A673 (cell line): ENCODE measurements around the gene B3GALT6.

Source experiments
- CTCF ChIP-seq: fragments of 300-800, 200-600 bp; sonication (generic); conservative IDR thresholded peaks from 2 replicates; pipeline ENCODE4 v1.5.1; 2017; ENCODE audit warnings: low read depth, mild to moderate bottlenecking, antibody characterized with exemption, low read length, moderate library complexity, mixed read lengths
- EZH2 ChIP-seq: fragments of 200-600 bp; sonication (generic); IDR thresholded peaks from 2 replicates; pipeline ENCODE4 v1.6.1; 2017; ENCODE audit warnings: borderline replicate concordance, low read depth, mild to moderate bottlenecking, mixed read lengths, antibody characterized with exemption, low read length; ENCODE audit not compliant: poor library complexity, severe bottlenecking

- no peak for TF ChIP-seq CTCF
- TF ChIP-seq EZH2: no peak
Measured at GRCh38 chr1:1183221-1183747, 48.8 kb upstream of the B3GALT6 start.
